Subcutaneous adipose tissue (tissue), 4 donors: ENCODE measurements around the gene SLC45A1. TPM values are rescaled to one million over a fixed set of nuclear protein-coding genes. Genes with fewer than 3 reads are reported as not detected.

ENCODE experiments used
- CTCF ChIP-seq: fragments of 450-650 bp; IDR thresholded peaks from one replicate; pipeline ENCODE4 v1.5.1; 2016; ENCODE audit warnings: low read depth, mild to moderate bottlenecking, control low read depth, antibody characterized with exemption, moderate library complexity
- total RNA-seq, 4 donors: library from RNA; depleted of rRNA; stranded (reverse); fragments of >200 nt; gene quantifications; one replicate each; pipeline ENCODE4 v1.1.0, GENCODE V29; 2016

Gene SLC45A1
- total RNA-seq, 4 donors from 2014 or later, result 0.65 to 3.2 (median 1.3) TPM

- TF ChIP-seq CTCF, result no peak
Measured at GRCh38 chr1:8297245-8297644, 20.7 kb upstream of the SLC45A1 start.

GRCh38 chr1:8299963-8300362, 18.0 kb upstream of the SLC45A1 start:
- no peak for TF ChIP-seq CTCF

- TF ChIP-seq CTCF, result no peak
Measured at GRCh38 chr1:8302081-8302956, 15.6 kb upstream of the SLC45A1 start.

GRCh38 chr1:8303141-8303540, 14.8 kb upstream of the SLC45A1 start:
- no peak for TF ChIP-seq CTCF

GRCh38 chr1:8303876-8304275, 14.0 kb upstream of the SLC45A1 start:
- no peak for TF ChIP-seq CTCF

- no peak for TF ChIP-seq CTCF
Measured at GRCh38 chr1:8307628-8308027, 10.3 kb upstream of the SLC45A1 start.

GRCh38 chr1:8311068-8311718, 6.7 kb upstream of the SLC45A1 start:
- TF ChIP-seq CTCF, result no peak
